IPS DF 4.7 (cell line): ENCODE measurements around the gene ZNF524.

ENCODE experiments used
- DNase-seq: peaks from one replicate; pipeline ENCODE4 v3.0.0-alpha.2; 2013; ENCODE audit warnings: low spot score; ENCODE audit errors: extremely low read depth

The ZNF524 gene

GRCh38 chr19:55641426-55642152, 41.5 kb downstream of the ZNF524 start:
- no peak for DNase-seq

GRCh38 chr19:55642153-55643002, 42.3 kb downstream of the ZNF524 start:
- DNase-seq, result no peak

GRCh38 chr19:55643003-55643886, 43.2 kb downstream of the ZNF524 start, which contains the start of gene ZNF581:
Gene ZNF581, plus strand, starts transcription at chr19:55643649. Its CDS starts 923 bp downstream, at chr19:55644572.
- no peak for DNase-seq

GRCh38 chr19:55643887-55644176, 43.7 kb downstream of the ZNF524 start:
- DNase-seq, result no peak

GRCh38 chr19:55644191-55644833, 44.2 kb downstream of the ZNF524 start:
- no peak for DNase-seq

- DNase-seq, result no peak
Observed at GRCh38 chr19:55644842-55645511, 44.9 kb downstream of the ZNF524 start.

- no peak for DNase-seq
Observed at GRCh38 chr19:55645512-55645881, 45.4 kb downstream of the ZNF524 start.

GRCh38 chr19:55646889-55647731, 47.0 kb downstream of the ZNF524 start:
- no peak for DNase-seq

- DNase-seq, result no peak
Observed at GRCh38 chr19:55647732-55648584, 47.9 kb downstream of the ZNF524 start, which contains the start of gene CCDC106. Gene CCDC106, plus strand, starts transcription at chr19:55648212. Its CDS starts 835 bp downstream, at chr19:55649047.

GRCh38 chr19:55648585-55649267, 48.6 kb downstream of the ZNF524 start:
- no peak for DNase-seq

GRCh38 chr19:55649268-55650125, 49.4 kb downstream of the ZNF524 start:
- no peak for DNase-seq

GRCh38 chr19:55650126-55650557, 50.1 kb downstream of the ZNF524 start:
- no peak for DNase-seq

GRCh38 chr19:55650602-55651230, 50.6 kb downstream of the ZNF524 start:
- DNase-seq, result no peak

- DNase-seq, result no peak
Observed at GRCh38 chr19:55651236-55651635, 51.1 kb downstream of the ZNF524 start.

GRCh38 chr19:55652311-55653128, 52.4 kb downstream of the ZNF524 start:
- DNase-seq, result no peak
